HG03565 (cell line): Measurements from ENCODE around the gene CCT8L2.
"Not testable (repeated sequence)": the region's sequence is repeated elsewhere in the genome, so short reads cannot be mapped to it uniquely, and the experiment has no call there.

Experiments
- ATAC-seq: cut with Tn5 transposase; IDR thresholded peaks from one replicate; pipeline ENCODE4 v1.9.1; 2021; ENCODE audit warnings: mild to moderate bottlenecking, moderate library complexity; ENCODE audit not compliant: unreplicated experiment

The CCT8L2 gene

DNA sequence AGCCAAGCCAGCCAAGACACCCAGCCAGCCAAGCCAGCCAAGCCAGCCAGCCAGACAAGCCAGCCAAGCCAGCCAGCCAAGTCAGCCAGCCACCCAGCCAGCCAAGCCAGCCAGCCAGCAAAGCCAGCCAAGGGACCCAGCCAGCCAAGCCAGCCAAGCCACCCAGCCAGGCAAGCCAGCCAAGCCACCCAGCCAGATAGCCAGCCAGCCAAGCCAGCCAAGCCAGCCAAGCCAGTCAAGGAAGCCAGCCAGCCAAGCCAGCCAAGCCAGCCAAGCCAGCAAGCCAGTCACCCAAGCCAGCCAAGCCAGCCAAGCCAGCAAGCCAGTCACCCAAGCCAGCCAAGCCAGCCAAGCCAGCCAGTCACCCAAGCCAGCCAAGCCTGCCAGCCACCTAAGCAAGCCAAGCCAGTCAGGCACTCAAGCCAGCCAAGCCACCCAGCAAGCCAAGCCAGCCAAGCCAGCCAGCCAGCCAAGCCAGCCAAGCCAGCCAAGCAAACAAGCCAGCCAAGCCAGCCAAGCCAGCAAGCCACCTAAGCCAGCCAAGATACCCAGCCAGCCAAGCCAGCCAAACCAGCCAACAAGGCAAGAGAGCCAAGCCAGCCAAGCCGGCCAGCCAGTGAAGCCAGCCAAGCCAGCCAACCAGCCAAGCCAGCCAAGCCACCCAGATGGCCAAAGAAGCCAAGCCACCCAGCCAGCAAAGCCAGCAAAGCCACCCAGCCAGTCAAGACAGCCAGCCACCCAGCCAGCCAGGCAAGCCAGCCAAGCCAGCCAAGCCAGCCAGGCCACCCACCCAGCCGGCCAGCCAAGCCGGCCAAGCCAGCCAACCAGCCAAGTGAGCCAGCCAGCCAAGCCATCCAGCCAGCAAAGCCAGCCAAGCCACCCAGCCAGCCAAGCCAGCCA is 33.3 kb downstream of the CCT8L2 start:
- ATAC-seq: no peak

- not testable (repeated sequence) for ATAC-seq
Measured at GRCh38 chr22:16558376-16558945, 34.1 kb downstream of the CCT8L2 start.

DNA sequence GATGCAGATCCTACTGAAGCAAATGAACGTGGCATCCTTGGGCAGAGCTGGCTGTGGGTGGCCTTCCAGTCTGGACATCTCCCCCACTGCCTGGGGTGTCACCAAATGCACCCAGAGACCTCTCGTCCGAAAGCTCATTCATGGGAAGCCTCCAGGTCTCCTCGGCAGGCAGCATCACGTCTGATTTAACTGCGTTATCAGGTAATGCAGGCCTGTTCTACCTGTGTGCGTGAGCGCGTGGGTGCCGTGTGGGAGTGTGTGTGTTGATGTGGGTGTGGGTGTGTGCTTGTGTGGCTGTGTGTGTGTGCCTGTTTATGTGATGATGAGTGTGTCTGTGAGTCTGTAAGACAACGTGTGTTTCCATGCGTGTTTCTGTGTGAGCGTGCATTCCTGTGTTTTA is 35.1 kb downstream of the CCT8L2 start:
- ATAC-seq: not testable (repeated sequence)

GRCh38 chr22:16555077-16555994 is 37.3 kb downstream of the CCT8L2 start:
- not testable (repeated sequence) for ATAC-seq

DNA sequence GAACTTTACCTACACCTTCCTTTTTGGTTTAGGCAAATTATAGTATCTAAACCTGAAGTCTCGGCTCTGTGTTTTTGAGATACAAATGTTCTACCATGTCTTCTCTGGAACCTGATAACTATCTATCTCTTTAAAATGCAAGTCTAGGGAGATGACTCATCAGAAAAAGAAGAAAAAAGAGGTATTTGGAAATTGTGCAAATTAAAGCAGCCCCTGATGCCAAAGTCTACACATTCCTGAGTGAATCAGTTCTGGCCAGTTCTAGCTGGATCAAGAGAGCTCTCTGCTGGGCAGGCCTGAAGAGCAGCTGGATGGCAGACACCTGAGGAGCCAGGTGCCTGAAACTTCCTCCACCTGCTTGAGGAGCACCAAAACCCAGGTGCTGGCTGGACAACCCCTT is 49.3 kb downstream of the CCT8L2 start:
- ATAC-seq: not testable (repeated sequence)
